Stimulated activated CD4-positive, alpha-beta T cell treated with anti-CD3 and anti-CD28 coated beads, Interleukin-4, amount 100 ng/mL, for 4 hours (primary cell): ENCODE data around the gene PIK3C2G.

ENCODE experiments used
- DNase-seq, 2 experiments: peaks; one replicate each; pipeline ENCODE4 v3.0.0-alpha.2; 2020

Gene PIK3C2G

GRCh38 chr12:18355429-18355828 is 94.1 kb downstream of the PIK3C2G start:
- DNase-seq = no peak

GRCh38 chr12:18358077-18358476 is 96.8 kb downstream of the PIK3C2G start:
- DNase-seq = no peak

GRCh38 chr12:18358930-18359329 is 97.6 kb downstream of the PIK3C2G start:
- DNase-seq = no peak

- DNase-seq = no peak
These were observed 100.1 kb downstream of the PIK3C2G start for GRCh38 chr12:18361433-18361832.

- no peak for DNase-seq
These were observed 102.0 kb downstream of the PIK3C2G start for GRCh38 chr12:18363321-18363720.

- no peak for DNase-seq
These were observed 107.3 kb downstream of the PIK3C2G start for GRCh38 chr12:18368594-18368993.

- no peak for DNase-seq
These were observed 111.9 kb downstream of the PIK3C2G start for GRCh38 chr12:18373181-18373580.

GRCh38 chr12:18375131-18375530 is 113.8 kb downstream of the PIK3C2G start:
- no peak for DNase-seq

GRCh38 chr12:18375583-18375982 is 114.3 kb downstream of the PIK3C2G start:
- DNase-seq = no peak

- no peak for DNase-seq
These were observed 121.0 kb downstream of the PIK3C2G start for GRCh38 chr12:18382236-18382885.

GRCh38 chr12:18383203-18383602 is 121.9 kb downstream of the PIK3C2G start:
- DNase-seq = no peak

GRCh38 chr12:18387706-18388105 is 126.4 kb downstream of the PIK3C2G start:
- DNase-seq = no peak

GRCh38 chr12:18389820-18390219 is 128.5 kb downstream of the PIK3C2G start:
- DNase-seq = no peak

- no peak for DNase-seq
These were observed 129.8 kb downstream of the PIK3C2G start for GRCh38 chr12:18391151-18391550.

- DNase-seq = no peak
These were observed 133.4 kb downstream of the PIK3C2G start for GRCh38 chr12:18394742-18395141.

GRCh38 chr12:18400186-18400585 is 138.9 kb downstream of the PIK3C2G start:
- no peak for DNase-seq

- DNase-seq = no peak
These were observed 141.7 kb downstream of the PIK3C2G start for GRCh38 chr12:18402872-18403611.

GRCh38 chr12:18411453-18411852 is 150.1 kb downstream of the PIK3C2G start:
- no peak for DNase-seq

- DNase-seq = no peak
These were observed 153.4 kb downstream of the PIK3C2G start for GRCh38 chr12:18414671-18415070.

GRCh38 chr12:18415227-18415626 is 153.9 kb downstream of the PIK3C2G start:
- DNase-seq = no peak

- DNase-seq = no peak
These were observed 155.1 kb downstream of the PIK3C2G start for GRCh38 chr12:18416412-18416811.

GRCh38 chr12:18419311-18419710 is 158.0 kb downstream of the PIK3C2G start:
- DNase-seq = no peak

GRCh38 chr12:18421867-18422266 is 160.5 kb downstream of the PIK3C2G start:
- DNase-seq = no peak

- no peak for DNase-seq
These were observed 161.6 kb downstream of the PIK3C2G start for GRCh38 chr12:18422871-18423270.

- no peak for DNase-seq
These were observed 163.5 kb downstream of the PIK3C2G start for GRCh38 chr12:18424857-18425256.
